Lower leg skin (tissue), 4 donors: ENCODE results near the gene NRG3. TPM values are rescaled to one million over a fixed set of nuclear protein-coding genes. Genes with fewer than 3 reads are reported as not detected.

Experiments used
- DNase-seq, 2 donors: peaks; one replicate each; pipeline ENCODE4 v3.0.0-alpha.2; 2019; ENCODE audit warnings: low spot score in 2 of 2
- H3K4me3 ChIP-seq: fragments of 200-600 bp; sonication (generic); 2 replicates; pipeline ENCODE4 v1.5.1; 2017; ENCODE audit warnings: mild to moderate bottlenecking, low read depth; ENCODE audit not compliant: poor library complexity, severe bottlenecking
- POLR2A ChIP-seq, 2 donors: fragments of 450-650 bp; IDR thresholded peaks; one replicate each; pipeline ENCODE4 v1.6.1; 2016 to 2017; ENCODE audit warnings: antibody characterized with exemption in 2 of 2, mild to moderate bottlenecking in 1 of 2, moderate library complexity in 1 of 2
- WGBS, 2 donors: methylation state at CpG; one replicate each; pipeline ENCODE4 v1.1.5; 2018; 5-methylcytosine and 5-hydroxymethylcytosine counted together
- intact Hi-C: fragments of 100-400 bp; cut with DNase I; formaldehyde crosslinking; loops from one replicate; pipeline ENCODE4 v1.15.0; 2023; ENCODE audit warnings: low total_unique reads
- total RNA-seq, 4 donors: library from RNA; depleted of rRNA; stranded (reverse); fragments of >200 nt; gene quantifications; one replicate each; pipeline ENCODE4 v1.1.0, GENCODE V29; 2016
- TF ChIP-seq, protein P1 (sequence below), 3 donors: fragments of 450-650 bp; IDR thresholded peaks; one replicate each; pipeline ENCODE4 v1.5.1; 2016; ENCODE audit warnings: antibody characterized with exemption in 3 of 3, mild to moderate bottlenecking in 3 of 3, moderate library complexity in 2 of 3

The NRG3 gene
- total RNA-seq, 4 donors from 2014 or later, result 0.15 to 2.5 (median 0.50) TPM

DNA sequence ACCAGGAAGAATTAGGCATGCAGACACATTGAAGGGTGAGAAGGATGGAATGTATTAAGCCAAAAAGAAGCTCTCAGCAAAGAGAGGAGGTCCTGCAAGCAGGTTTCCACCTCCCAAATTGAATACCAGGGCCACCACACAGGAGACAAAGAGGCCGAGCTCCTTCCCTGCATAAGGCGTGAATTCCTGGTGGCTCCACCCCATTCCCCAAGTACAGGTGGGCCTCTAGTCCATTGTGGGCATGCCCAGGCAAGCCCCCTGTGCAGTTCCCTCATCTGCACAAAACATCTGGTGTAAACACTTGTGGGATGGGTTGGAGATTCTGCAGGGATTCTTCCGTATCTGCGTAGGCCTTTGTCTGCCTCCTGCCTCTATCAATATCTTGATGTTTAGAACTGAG lies 817.5 kb downstream of the NRG3 start:
- TF ChIP-seq, protein P1, sequence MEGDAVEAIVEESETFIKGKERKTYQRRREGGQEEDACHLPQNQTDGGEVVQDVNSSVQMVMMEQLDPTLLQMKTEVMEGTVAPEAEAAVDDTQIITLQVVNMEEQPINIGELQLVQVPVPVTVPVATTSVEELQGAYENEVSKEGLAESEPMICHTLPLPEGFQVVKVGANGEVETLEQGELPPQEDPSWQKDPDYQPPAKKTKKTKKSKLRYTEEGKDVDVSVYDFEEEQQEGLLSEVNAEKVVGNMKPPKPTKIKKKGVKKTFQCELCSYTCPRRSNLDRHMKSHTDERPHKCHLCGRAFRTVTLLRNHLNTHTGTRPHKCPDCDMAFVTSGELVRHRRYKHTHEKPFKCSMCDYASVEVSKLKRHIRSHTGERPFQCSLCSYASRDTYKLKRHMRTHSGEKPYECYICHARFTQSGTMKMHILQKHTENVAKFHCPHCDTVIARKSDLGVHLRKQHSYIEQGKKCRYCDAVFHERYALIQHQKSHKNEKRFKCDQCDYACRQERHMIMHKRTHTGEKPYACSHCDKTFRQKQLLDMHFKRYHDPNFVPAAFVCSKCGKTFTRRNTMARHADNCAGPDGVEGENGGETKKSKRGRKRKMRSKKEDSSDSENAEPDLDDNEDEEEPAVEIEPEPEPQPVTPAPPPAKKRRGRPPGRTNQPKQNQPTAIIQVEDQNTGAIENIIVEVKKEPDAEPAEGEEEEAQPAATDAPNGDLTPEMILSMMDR (IDR thresholded peaks at IDR 0.05), result no peak
- no peak for TF ChIP-seq POLR2A (IDR thresholded peaks at IDR 0.05)
- intact Hi-C loops, result no loop called here
- H3K4me3 ChIP-seq, result no peak overlapping the region
- WGBS, 2 donors, result 95 to 98% methylated on average over 4 of the region's 4 CpGs
- DNase-seq, result no peak

DNA sequence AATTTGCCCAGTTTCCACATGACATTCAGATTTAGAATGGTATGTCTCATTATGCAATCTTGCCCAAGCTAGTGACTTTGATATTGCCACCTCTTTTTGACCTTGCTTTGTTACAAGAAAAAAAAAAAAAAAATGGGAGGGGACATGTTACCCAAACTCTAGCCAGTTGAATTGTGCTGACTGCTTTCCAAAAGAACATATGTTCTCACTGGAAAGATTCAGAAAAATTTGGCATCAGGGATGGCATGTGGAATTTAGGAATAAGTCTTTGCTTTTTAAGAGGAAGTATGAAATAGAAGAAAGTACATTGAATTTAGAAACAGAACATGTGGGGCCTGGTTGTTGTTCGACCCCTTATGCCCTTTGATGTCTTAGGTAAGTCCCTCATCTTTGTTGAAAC lies 846.8 kb downstream of the NRG3 start:
- intact Hi-C loops, result no loop called here
- no peak for DNase-seq
- TF ChIP-seq POLR2A (IDR thresholded peaks at IDR 0.05), result no peak
- TF ChIP-seq, protein P1 (IDR thresholded peaks at IDR 0.05), result no peak
- H3K4me3 ChIP-seq, result no peak overlapping the region
- 77 to 79% methylated on average over 1 of the region's 1 CpG for WGBS, 2 donors

DNA sequence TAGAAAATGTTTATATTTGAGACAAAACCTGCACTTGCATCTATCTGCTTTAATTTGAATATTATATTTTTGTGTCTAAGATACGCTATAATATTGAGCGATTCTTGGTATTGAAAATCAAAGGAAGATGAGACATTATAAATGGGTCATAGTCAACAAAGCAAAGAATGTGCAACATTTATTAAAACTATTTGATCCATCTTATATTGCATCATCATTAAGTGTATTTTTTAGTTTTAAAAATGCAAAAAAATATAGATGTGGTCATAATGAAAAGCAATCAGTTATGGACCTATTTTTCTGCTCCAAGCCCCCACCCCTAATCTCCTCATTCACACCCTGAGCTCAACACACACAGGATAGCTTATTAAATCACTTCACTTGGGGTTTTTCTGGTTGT lies 847.3 kb downstream of the NRG3 start:
- intact Hi-C loops, result no loop called here
- TF ChIP-seq POLR2A (IDR thresholded peaks at IDR 0.05), result no peak
- TF ChIP-seq, protein P1 (IDR thresholded peaks at IDR 0.05), result no peak
- H3K4me3 ChIP-seq, result no peak overlapping the region
- no peak for DNase-seq
- WGBS, 2 donors, result 94 to 98% methylated on average over 2 of the region's 2 CpGs

DNA sequence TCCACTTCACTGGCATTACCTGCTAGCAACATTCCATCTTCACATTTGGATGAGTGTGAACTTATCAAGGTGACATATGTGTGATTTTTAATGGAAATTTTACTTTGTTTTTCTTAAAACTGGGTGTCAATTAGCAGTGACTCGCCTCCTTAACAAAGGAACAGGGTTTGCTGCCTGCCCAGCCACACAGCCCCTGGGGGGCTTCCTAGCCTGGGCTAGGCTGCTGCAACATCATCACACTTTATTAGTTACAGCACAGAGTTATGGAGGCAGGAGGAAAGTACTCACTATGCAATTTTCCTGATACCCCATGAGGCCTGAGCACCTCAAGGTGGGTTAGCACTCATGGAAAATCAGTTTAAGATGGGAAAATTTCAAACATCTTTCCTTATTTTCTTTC lies 861.3 kb downstream of the NRG3 start:
- H3K4me3 ChIP-seq, result no peak overlapping the region
- no peak for DNase-seq
- 42 to 45% methylated on average over 1 of the region's 1 CpG for WGBS, 2 donors
- intact Hi-C loops, result no loop called here
- TF ChIP-seq POLR2A (IDR thresholded peaks at IDR 0.05), result no peak
- TF ChIP-seq, protein P1 (IDR thresholded peaks at IDR 0.05), result no peak

DNA sequence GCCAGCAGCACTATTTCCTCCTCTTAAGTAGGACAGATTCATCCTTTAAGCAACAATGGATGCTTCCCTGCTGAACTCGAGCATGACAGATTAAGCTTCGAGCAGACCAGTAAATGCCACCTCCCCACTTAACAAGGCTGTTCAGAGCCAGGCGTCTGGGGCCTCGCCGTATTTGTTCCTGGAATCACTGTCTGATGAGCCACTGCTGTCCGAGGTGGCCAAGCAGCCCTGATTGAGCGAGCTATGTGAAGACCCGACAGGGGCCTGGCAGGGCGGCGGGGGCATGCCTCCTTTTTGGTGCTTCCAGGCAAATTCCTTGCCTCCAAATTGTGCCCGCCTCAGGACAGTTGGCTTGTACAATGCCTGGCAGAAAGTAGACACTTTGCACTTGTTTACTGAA lies 862.6 kb downstream of the NRG3 start:
- 57 to 71% methylated on average over 11 of the region's 11 CpGs for WGBS, 2 donors
- no peak for DNase-seq
- intact Hi-C loops, result no loop called here
- TF ChIP-seq POLR2A (IDR thresholded peaks at IDR 0.05), result no peak
- TF ChIP-seq, protein P1 (IDR thresholded peaks at IDR 0.05), result no peak
- no peak overlapping the region for H3K4me3 ChIP-seq

DNA sequence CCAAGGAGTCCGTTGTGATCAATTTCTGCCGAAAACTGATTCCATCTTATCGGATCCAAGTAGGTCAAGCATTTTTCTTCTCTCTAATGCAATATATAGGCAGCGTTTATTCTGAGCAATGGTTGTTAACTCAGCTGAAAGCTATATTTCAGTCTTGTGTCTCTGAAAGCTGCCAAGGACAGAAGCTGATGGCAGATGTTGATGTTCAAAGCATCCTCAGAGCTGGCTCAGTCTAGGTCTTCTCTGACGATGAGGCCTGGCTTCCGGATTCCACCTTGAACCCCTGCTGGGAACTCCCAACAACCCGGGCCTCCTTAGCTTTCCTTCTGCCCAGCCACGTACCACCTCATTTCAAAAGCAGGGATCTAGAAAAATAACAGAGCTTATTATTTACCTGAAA lies 863.6 kb downstream of the NRG3 start:
- WGBS, 2 donors, result 71 to 76% methylated on average over 8 of the region's 8 CpGs
- TF ChIP-seq, protein P1 (IDR thresholded peaks at IDR 0.05), result no peak
- no peak for TF ChIP-seq POLR2A (IDR thresholded peaks at IDR 0.05)
- no peak overlapping the region for H3K4me3 ChIP-seq
- intact Hi-C loops, result no loop called here
- DNase-seq, result no peak
